ENCODE measurements around the gene HAS3. TPM values are rescaled to one million over a fixed set of nuclear protein-coding genes. Genes with fewer than 3 reads are reported as not detected.
A peak's percentile ranks its signal among the peaks of the same experiment; 100 is the strongest.
"Not testable (repeated sequence)": the region's sequence is repeated elsewhere in the genome, so short reads cannot be mapped to it uniquely, and the experiment has no call there.

The HAS3 gene
- total and polyA plus RNA-seq, 2 donors (not counting 3 experiments of a cell fraction or from before 2014, with no cell fraction given), result 1.5 to 1.8 TPM

DNA sequence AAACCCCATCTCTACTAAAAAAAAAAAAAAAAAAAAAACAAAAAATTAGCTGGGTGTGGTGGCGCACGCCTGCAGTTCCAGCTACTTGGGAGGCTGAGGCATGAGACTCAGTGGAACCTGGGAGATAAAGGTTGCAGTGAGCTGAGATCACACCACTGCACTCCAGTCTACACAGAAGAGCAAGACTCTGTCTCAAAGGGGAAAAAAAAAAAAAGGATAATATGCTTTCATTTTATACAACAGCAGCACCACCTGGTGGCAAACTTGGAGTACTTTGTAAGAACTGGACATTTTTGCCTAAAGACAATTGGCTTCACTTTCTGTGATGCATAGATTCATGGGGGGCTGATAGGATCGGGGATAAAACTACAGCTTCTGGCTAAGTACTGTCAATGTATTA is 18.5 kb downstream of the HAS3 start:
- dilution Hi-C loops (cut with MboI; ENCODE audit: extremely low pct_ligation_motif_present, low sequenced_read_pairs) (no loop called here), intact Hi-C loops (cut with micrococcal nuclease) (loop anchor here (1.0 to 2.0 kb wide), 7 partner anchors 12 to 595 kb away; no protein-coding TSS in a partner anchor)
- no peaks in the 10 kb centered on the region for H3K9me1 ChIP-seq (replicated peaks; ENCODE audit: control insufficient read depth, extremely low read depth, insufficient read depth, low read length)
- H3K9me3 ChIP-seq (replicated peaks; ENCODE audit: control insufficient read depth, insufficient read depth, low read length), result no peaks in the 10 kb centered on the region
- ChIA-PET CTCF (interaction anchor here (0.6 to 6.8 kb wide), 27 partner anchors 12 to 597 kb away, joined by 3 to 114 read pairs (median 4); partner anchors contain the start of genes HAS3 and TANGO6), POLR2A (no interaction called here)
- H3K79me2 ChIP-seq (ENCODE audit: control insufficient read depth, insufficient read depth, low read length), result peaks cover 40% of the 10 kb centered on the region
- peak; percentile 90 for FAIRE-seq
- DNase-seq (ENCODE audit: low read depth, low spot score), result peak; percentile 68
- H3K4me2 ChIP-seq (ENCODE audit: insufficient read depth, low read length), result no peak overlapping the region
- H3K9ac ChIP-seq (replicated peaks; ENCODE audit: extremely low read depth, insufficient read depth, low read length), result no peak overlapping the region
- BruUV-seq (replicated peaks), result no TSS peak
- H3K27me3 ChIP-seq (ENCODE audit: control insufficient read depth in 2 of 2, insufficient read depth in 2 of 2, low read length in 2 of 2), result no peaks in the 10 kb centered on the region
- peaks cover 2 to 20% of the 10 kb centered on the region in 2 experiments for H3K36me3 ChIP-seq (ENCODE audit: control insufficient read depth in 2 of 2, extremely low read depth in 1 of 2, insufficient read depth in 2 of 2, low read length in 2 of 2)
- H4K20me1 ChIP-seq (replicated peaks; ENCODE audit: control insufficient read depth, extremely low read depth, insufficient read depth, low read length), result peaks cover 3% of the 10 kb centered on the region
- TF ChIP-seq POLR2AphosphoS5 (IDR thresholded peaks at IDR 0.05; ENCODE audit: insufficient read depth, low read depth, low read length) (no peak), POLR2A (IDR thresholded peaks at IDR 0.05; ENCODE audit: low read depth, low read length) (peak; percentile 26)
- TF ChIP-seq, protein P1, sequence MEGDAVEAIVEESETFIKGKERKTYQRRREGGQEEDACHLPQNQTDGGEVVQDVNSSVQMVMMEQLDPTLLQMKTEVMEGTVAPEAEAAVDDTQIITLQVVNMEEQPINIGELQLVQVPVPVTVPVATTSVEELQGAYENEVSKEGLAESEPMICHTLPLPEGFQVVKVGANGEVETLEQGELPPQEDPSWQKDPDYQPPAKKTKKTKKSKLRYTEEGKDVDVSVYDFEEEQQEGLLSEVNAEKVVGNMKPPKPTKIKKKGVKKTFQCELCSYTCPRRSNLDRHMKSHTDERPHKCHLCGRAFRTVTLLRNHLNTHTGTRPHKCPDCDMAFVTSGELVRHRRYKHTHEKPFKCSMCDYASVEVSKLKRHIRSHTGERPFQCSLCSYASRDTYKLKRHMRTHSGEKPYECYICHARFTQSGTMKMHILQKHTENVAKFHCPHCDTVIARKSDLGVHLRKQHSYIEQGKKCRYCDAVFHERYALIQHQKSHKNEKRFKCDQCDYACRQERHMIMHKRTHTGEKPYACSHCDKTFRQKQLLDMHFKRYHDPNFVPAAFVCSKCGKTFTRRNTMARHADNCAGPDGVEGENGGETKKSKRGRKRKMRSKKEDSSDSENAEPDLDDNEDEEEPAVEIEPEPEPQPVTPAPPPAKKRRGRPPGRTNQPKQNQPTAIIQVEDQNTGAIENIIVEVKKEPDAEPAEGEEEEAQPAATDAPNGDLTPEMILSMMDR (IDR thresholded peaks at IDR 0.05; ENCODE audit: extremely low read depth in 1 of 2, insufficient read depth in 1 of 2, low read depth in 1 of 2, low read length in 2 of 2), result peak; percentile 49
- peaks cover 3% of the 10 kb centered on the region for H3K4me1 ChIP-seq (ENCODE audit: control insufficient read depth, extremely low read depth, insufficient read depth, low read length)
- H3K4me3 ChIP-seq (replicated peaks in 1 of 3; ENCODE audit: insufficient read depth in 1 of 3, low read depth in 1 of 3, low read length in 3 of 3), result no peak overlapping the region
- H2AFZ ChIP-seq (ENCODE audit: low read depth, low read length), result no peak overlapping the region
- no peak overlapping the region for H3K27ac ChIP-seq (ENCODE audit: insufficient read depth, low read depth, low read length)

DNA sequence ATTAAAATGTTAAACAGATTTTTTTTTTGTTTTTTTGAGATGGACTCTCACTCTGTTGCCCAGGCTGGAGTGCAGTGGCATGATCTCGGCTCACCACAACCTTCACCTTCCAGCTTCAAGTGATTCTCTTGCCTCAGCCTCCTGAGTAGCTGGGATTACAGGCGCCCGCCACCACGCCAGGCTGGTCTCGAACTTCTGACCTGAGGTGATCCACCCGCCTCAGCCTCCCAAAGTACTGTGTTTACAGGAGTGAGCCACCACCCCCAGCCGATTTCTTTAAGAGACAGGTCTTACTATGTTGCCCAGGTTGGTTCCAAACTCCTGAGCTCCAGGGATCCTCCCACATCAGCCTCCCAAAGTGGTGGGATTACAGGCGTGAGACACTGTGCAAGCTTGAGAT is 19.0 kb downstream of the HAS3 start:
- H2AFZ ChIP-seq (ENCODE audit: low read depth, low read length); BruUV-seq (replicated peaks); H3K9ac ChIP-seq (replicated peaks; ENCODE audit: extremely low read depth, insufficient read depth, low read length); DNase-seq (ENCODE audit: low read depth, low spot score); H3K27me3 ChIP-seq (ENCODE audit: control insufficient read depth in 2 of 2, insufficient read depth in 2 of 2, low read length in 2 of 2); H3K4me3 ChIP-seq (replicated peaks in 1 of 3; ENCODE audit: insufficient read depth in 1 of 3, low read depth in 1 of 3, low read length in 3 of 3); H4K20me1 ChIP-seq (replicated peaks; ENCODE audit: control insufficient read depth, extremely low read depth, insufficient read depth, low read length); H3K9me3 ChIP-seq (replicated peaks; ENCODE audit: control insufficient read depth, insufficient read depth, low read length); H3K4me2 ChIP-seq (ENCODE audit: insufficient read depth, low read length); FAIRE-seq; POLR2A ChIA-PET; H3K4me1 ChIP-seq (ENCODE audit: control insufficient read depth, extremely low read depth, insufficient read depth, low read length); H3K27ac ChIP-seq (ENCODE audit: insufficient read depth, low read depth, low read length); dilution Hi-C loops (cut with MboI; ENCODE audit: extremely low pct_ligation_motif_present, low sequenced_read_pairs); H3K9me1 ChIP-seq (replicated peaks; ENCODE audit: control insufficient read depth, extremely low read depth, insufficient read depth, low read length): not testable (repeated sequence)
- intact Hi-C loops (cut with micrococcal nuclease), result loop anchor here (1.0 to 2.0 kb wide), 7 partner anchors 12 to 596 kb away; no protein-coding TSS in a partner anchor
- CTCF ChIA-PET, result interaction anchor here (0.7 to 6.8 kb wide), 25 partner anchors 12 to 597 kb away, joined by 3 to 114 read pairs (median 4); partner anchors contain the start of genes HAS3 and TANGO6
- peaks cover 2 to 16% of the 10 kb centered on the region in 2 experiments for H3K36me3 ChIP-seq (ENCODE audit: control insufficient read depth in 2 of 2, extremely low read depth in 1 of 2, insufficient read depth in 2 of 2, low read length in 2 of 2)
- peaks cover 44% of the 10 kb centered on the region for H3K79me2 ChIP-seq (ENCODE audit: control insufficient read depth, insufficient read depth, low read length)

GRCh38 chr16:69124961-69125360 is 19.5 kb downstream of the HAS3 start:
- H3K4me2 ChIP-seq (ENCODE audit: insufficient read depth, low read length); DNase-seq (ENCODE audit: low read depth, low spot score); H3K4me3 ChIP-seq (replicated peaks in 1 of 3; ENCODE audit: insufficient read depth in 1 of 3, low read depth in 1 of 3, low read length in 3 of 3); FAIRE-seq; H3K9me1 ChIP-seq (replicated peaks; ENCODE audit: control insufficient read depth, extremely low read depth, insufficient read depth, low read length); dilution Hi-C loops (cut with MboI; ENCODE audit: extremely low pct_ligation_motif_present, low sequenced_read_pairs); POLR2A ChIA-PET; H3K9me3 ChIP-seq (replicated peaks; ENCODE audit: control insufficient read depth, insufficient read depth, low read length); H4K20me1 ChIP-seq (replicated peaks; ENCODE audit: control insufficient read depth, extremely low read depth, insufficient read depth, low read length); H3K27me3 ChIP-seq (ENCODE audit: control insufficient read depth in 2 of 2, insufficient read depth in 2 of 2, low read length in 2 of 2); H3K9ac ChIP-seq (replicated peaks; ENCODE audit: extremely low read depth, insufficient read depth, low read length); H3K27ac ChIP-seq (ENCODE audit: insufficient read depth, low read depth, low read length); H2AFZ ChIP-seq (ENCODE audit: low read depth, low read length); H3K4me1 ChIP-seq (ENCODE audit: control insufficient read depth, extremely low read depth, insufficient read depth, low read length); BruUV-seq (replicated peaks): not testable (repeated sequence)
- CTCF ChIA-PET, result interaction anchor here (1.1 to 6.8 kb wide), 15 partner anchors 13 to 534 kb away, joined by 3 to 114 read pairs (median 7); partner anchors contain the start of genes HAS3 and TANGO6
- intact Hi-C loops (cut with micrococcal nuclease), result loop anchor here (1.0 to 2.0 kb wide), 7 partner anchors 13 to 596 kb away; no protein-coding TSS in a partner anchor
- Histone ChIP-seq H3K79me2 (ENCODE audit: control insufficient read depth, insufficient read depth, low read length) (peaks cover 49% of the 10 kb centered on the region), H3K36me3 (ENCODE audit: control insufficient read depth in 2 of 2, extremely low read depth in 1 of 2, insufficient read depth in 2 of 2, low read length in 2 of 2) (peaks cover 2 to 10% of the 10 kb centered on the region in 2 experiments)
